HCT116 (cell line): ENCODE measurements around the gene TDP1. TPM values are rescaled to one million over a fixed set of nuclear protein-coding genes. Genes with fewer than 3 reads are reported as not detected.

ENCODE experiments used
- ATAC-seq: fragments of 200-7000 bp; cut with Tn5 transposase; 2 replicates; pipeline ENCODE4 v1.9.1; 2020; ENCODE audit warnings: mild to moderate bottlenecking, moderate library complexity
- BruUV-seq: library from RNA; stranded (reverse); fragments of 400-500 nt; replicated peaks from 2 replicates; lab custom pipeline; 2021; lab: Mats Ljungman, UMichigan
- CTCF ChIA-PET: fragments of 300-600 bp; sonication (Branson Sonifier 250); formaldehyde crosslinking; loops from one replicate; lab custom pipeline; 2021; ENCODE audit warnings: antibody characterized with exemption; lab: Charles Lee
- POLR2A ChIA-PET: fragments of 300-600, 350-600 bp; sonication (Branson Sonifier 250); formaldehyde crosslinking; loops from one replicate; lab custom pipeline; 2021; ENCODE audit warnings: antibody characterized with exemption; lab: Charles Lee
- RAD21 ChIA-PET, 2 experiments: fragments of 300-600 bp; sonication (Branson Sonifier 250); formaldehyde crosslinking; loops; one replicate each; lab custom pipeline; 2023; ENCODE audit warnings: low total read pairs in 2 of 2; ENCODE audit not compliant: uncharacterized antibody in 2 of 2, unreplicated experiment in 2 of 2, low non-redundant PET in 1 of 2; lab: Charles Lee
- DNase-seq: peaks from one replicate; pipeline ENCODE4 v3.0.0-alpha.2; 2010; ENCODE audit warnings: low read depth, low spot score
- H2AFZ ChIP-seq: fragments of 200-600 bp; shearing (Covaris generic), sonication (generic); 2 replicates; pipeline ENCODE4 v1.6.1; 2017; ENCODE audit warnings: low read depth, mixed run types, mixed read lengths, antibody characterized with exemption, low read length; ENCODE audit not compliant: poor library complexity, severe bottlenecking
- H3K27ac ChIP-seq: 2 replicates; pipeline ENCODE4 v1.5.1; 2012; ENCODE audit warnings: low read depth, low read length
- H3K27me3 ChIP-seq: fragments of 200-600 bp; sonication (generic); 2 replicates; pipeline ENCODE4 v1.6.1; 2016; ENCODE audit warnings: mixed run types, low read length, mixed read lengths; ENCODE audit not compliant: insufficient read depth
- H3K36me3 ChIP-seq, 2 experiments: fragments of 200-500 bp in 1 of 2; fragments of 200-600 bp in 1 of 2; sonication (Bioruptor generic) in 1 of 2; sonication (generic) in 1 of 2; 2 replicates each; pipeline versions ENCODE4 v1.5.1 to v1.6.1; 2014 to 2016; ENCODE audit warnings: low read length in 2 of 2, inconsistent platforms in 1 of 2, mixed read lengths in 1 of 2, mixed run types in 1 of 2; ENCODE audit not compliant: insufficient read depth in 2 of 2, control insufficient read depth in 1 of 2
- H3K4me1 ChIP-seq, 2 experiments: fragments of 200-600 bp in 1 of 2; sonication (generic) in 1 of 2; 2 replicates each; pipeline versions ENCODE4 v1.5.1 to v1.6.1; 2012 to 2017; ENCODE audit warnings: low read length in 2 of 2, inconsistent platforms in 1 of 2, mild to moderate bottlenecking in 1 of 2, mixed read lengths in 1 of 2, mixed run types in 1 of 2, moderate library complexity in 1 of 2; ENCODE audit not compliant: insufficient read depth in 2 of 2, control insufficient read depth in 1 of 2
- H3K4me2 ChIP-seq: fragments of 200-600 bp; sonication (generic); 2 replicates; pipeline ENCODE4 v1.6.1; 2017; ENCODE audit warnings: mixed run types, low read length, mixed read lengths
- H3K4me3 ChIP-seq, 2 experiments: fragments of 200-600 bp in 1 of 2; sonication (generic) in 1 of 2; replicated peaks in 1 of 2; 2 replicates each; pipeline ENCODE4 v1.5.1; 2011 to 2016; ENCODE audit warnings: low read length in 2 of 2, control low read depth in 1 of 2, low read depth in 1 of 2, mild to moderate bottlenecking in 1 of 2, mixed read lengths in 1 of 2, mixed run types in 1 of 2
- H3K79me2 ChIP-seq: fragments of 200-600 bp; sonication (generic); 2 replicates; pipeline ENCODE4 v1.6.1; 2017; ENCODE audit warnings: mild to moderate bottlenecking, mixed run types, low read length, moderate library complexity, mixed read lengths; ENCODE audit not compliant: insufficient read depth
- H3K9ac ChIP-seq: fragments of 200-600 bp; sonication (generic); 2 replicates; pipeline ENCODE4 v1.6.1; 2016; ENCODE audit warnings: low read length, mixed read lengths
- H3K9me2 ChIP-seq: fragments of 200-600 bp; sonication (generic), shearing (Covaris generic); 2 replicates; pipeline ENCODE4 v1.6.1; 2017; ENCODE audit warnings: mixed run types, mild to moderate bottlenecking, moderate library complexity; ENCODE audit not compliant: insufficient read depth
- H3K9me3 ChIP-seq, 2 experiments: fragments of 200-500 bp in 1 of 2; fragments of 200-600 bp in 1 of 2; sonication (Bioruptor generic) in 1 of 2; sonication (generic) in 1 of 2; 2 replicates each; pipeline ENCODE4 v1.6.1; 2014 to 2017; ENCODE audit warnings: low read length in 2 of 2, mixed read lengths in 2 of 2, inconsistent platforms in 1 of 2, low read depth in 1 of 2, mild to moderate bottlenecking in 1 of 2, mixed run types in 1 of 2, moderate library complexity in 1 of 2; ENCODE audit not compliant: control insufficient read depth in 1 of 2, insufficient read depth in 1 of 2
- H4K20me1 ChIP-seq: fragments of 200-600 bp; sonication (generic), shearing (Covaris generic); 2 replicates; pipeline ENCODE4 v1.6.1; 2017; ENCODE audit warnings: mixed run types, mild to moderate bottlenecking, moderate library complexity; ENCODE audit not compliant: insufficient read depth
- CBX3 ChIP-seq: IDR thresholded peaks from 2 replicates; pipeline ENCODE4 v1.6.1; 2012; ENCODE audit warnings: low read depth
- ELF1 ChIP-seq: IDR thresholded peaks from 2 replicates; pipeline ENCODE4 v1.6.1; 2012; ENCODE audit warnings: low read depth, borderline replicate concordance
- FOSL1 ChIP-seq: IDR thresholded peaks from 2 replicates; pipeline ENCODE4 v1.6.1; 2012; ENCODE audit warnings: low read depth
- RAD21 ChIP-seq: IDR thresholded peaks from 2 replicates; pipeline ENCODE4 v1.6.1; 2012; ENCODE audit warnings: low read depth, mild to moderate bottlenecking
- intact Hi-C: fragments of 100-400 bp; cut with micrococcal nuclease; formaldehyde crosslinking; loops from 2 replicates; pipeline ENCODE4 v1.10.0; 2022
- total RNA-seq: library from RNA; stranded (reverse); gene quantifications from one replicate; pipeline ENCODE4 v1.2.1, GENCODE V29; 2021; ENCODE audit not compliant: unreplicated experiment
- TF ChIP-seq, protein P1 (sequence below): IDR thresholded peaks from 2 replicates; pipeline ENCODE4 v1.6.1; 2012
- TF ChIP-seq, protein P2 (sequence below): IDR thresholded peaks from 2 replicates; pipeline ENCODE4 v1.6.1; 2012; ENCODE audit warnings: low read depth

The TDP1 gene
- total RNA-seq, 1 experiment from 2014 or later: 37.1 TPM

DNA sequence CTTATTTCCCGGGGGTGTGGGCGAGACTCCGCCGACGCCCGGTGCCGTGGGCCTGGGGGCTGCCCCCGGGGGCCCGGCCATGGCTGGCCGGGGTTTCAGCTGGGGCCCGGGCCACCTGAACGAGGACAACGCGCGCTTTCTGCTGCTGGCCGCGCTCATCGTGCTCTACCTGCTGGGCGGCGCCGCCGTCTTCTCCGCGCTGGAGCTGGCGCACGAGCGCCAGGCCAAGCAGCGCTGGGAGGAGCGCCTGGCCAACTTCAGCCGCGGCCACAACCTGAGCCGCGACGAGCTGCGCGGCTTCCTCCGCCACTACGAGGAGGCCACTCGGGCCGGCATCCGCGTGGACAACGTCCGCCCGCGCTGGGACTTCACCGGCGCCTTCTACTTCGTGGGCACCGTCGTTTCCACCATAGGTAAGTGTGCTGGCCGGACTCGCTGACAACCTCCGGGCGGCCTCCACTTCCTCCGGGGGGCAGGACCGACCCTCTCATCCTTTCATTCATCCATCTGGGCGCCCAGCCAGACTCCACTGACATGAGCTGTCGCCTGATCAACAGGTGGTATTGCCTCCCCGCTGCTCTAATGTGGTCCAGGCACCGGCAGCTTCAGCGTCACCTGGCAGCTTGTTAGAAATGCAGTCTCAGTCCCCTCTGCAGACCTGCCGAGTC lies 106.5 kb downstream of the TDP1 start:
- Histone ChIP-seq H3K4me2 (no peak overlapping the region), H3K4me3 (no peak overlapping the region), H4K20me1 (no peaks in the 10 kb centered on the region), H3K9me3 (no peaks in the 10 kb centered on the region), H3K79me2 (no peaks in the 10 kb centered on the region), H3K4me1 (peaks cover 0 to 16% of the 10 kb centered on the region in 2 experiments; a peak in 2 of 4 replicates), H2AFZ (no peak overlapping the region), H3K9me2 (no peaks in the 10 kb centered on the region), H3K36me3 (no peaks in the 10 kb centered on the region), H3K27ac (no peak overlapping the region), H3K9ac (no peak overlapping the region), H3K27me3 (no peaks in the 10 kb centered on the region)
- ChIA-PET POLR2A (no interaction called here), RAD21 (no interaction called here), CTCF (interaction anchor here (1.3 kb wide), 1 partner anchor 173 kb away, joined by 3 read pairs; no protein-coding TSS in a partner anchor)
- TF ChIP-seq FOSL1 (no peak), RAD21 (no peak), ELF1 (no peak), CBX3 (no peak)
- TF ChIP-seq, protein P1, sequence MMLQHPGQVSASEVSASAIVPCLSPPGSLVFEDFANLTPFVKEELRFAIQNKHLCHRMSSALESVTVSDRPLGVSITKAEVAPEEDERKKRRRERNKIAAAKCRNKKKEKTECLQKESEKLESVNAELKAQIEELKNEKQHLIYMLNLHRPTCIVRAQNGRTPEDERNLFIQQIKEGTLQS: no peak
- TF ChIP-seq, protein P2, sequence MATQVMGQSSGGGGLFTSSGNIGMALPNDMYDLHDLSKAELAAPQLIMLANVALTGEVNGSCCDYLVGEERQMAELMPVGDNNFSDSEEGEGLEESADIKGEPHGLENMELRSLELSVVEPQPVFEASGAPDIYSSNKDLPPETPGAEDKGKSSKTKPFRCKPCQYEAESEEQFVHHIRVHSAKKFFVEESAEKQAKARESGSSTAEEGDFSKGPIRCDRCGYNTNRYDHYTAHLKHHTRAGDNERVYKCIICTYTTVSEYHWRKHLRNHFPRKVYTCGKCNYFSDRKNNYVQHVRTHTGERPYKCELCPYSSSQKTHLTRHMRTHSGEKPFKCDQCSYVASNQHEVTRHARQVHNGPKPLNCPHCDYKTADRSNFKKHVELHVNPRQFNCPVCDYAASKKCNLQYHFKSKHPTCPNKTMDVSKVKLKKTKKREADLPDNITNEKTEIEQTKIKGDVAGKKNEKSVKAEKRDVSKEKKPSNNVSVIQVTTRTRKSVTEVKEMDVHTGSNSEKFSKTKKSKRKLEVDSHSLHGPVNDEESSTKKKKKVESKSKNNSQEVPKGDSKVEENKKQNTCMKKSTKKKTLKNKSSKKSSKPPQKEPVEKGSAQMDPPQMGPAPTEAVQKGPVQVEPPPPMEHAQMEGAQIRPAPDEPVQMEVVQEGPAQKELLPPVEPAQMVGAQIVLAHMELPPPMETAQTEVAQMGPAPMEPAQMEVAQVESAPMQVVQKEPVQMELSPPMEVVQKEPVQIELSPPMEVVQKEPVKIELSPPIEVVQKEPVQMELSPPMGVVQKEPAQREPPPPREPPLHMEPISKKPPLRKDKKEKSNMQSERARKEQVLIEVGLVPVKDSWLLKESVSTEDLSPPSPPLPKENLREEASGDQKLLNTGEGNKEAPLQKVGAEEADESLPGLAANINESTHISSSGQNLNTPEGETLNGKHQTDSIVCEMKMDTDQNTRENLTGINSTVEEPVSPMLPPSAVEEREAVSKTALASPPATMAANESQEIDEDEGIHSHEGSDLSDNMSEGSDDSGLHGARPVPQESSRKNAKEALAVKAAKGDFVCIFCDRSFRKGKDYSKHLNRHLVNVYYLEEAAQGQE: no peak
- no TSS peak for BruUV-seq
- intact Hi-C loops: no loop called here
- ATAC-seq: no peak
- DNase-seq: no peak
